Glomerular endothelial cell (primary cell): ENCODE data around the gene PLEKHG7. TPM values are rescaled to one million over a fixed set of nuclear protein-coding genes. Genes with fewer than 3 reads are reported as not detected.
A peak's percentile ranks its signal among the peaks of the same experiment; 100 is the strongest.

Experiments
- DNase-seq: peaks from one replicate; pipeline ENCODE4 v3.0.0-alpha.2; 2011; ENCODE audit warnings: low read depth, low spot score; ENCODE audit errors: extremely low read depth
- total RNA-seq: library from RNA; depleted of rRNA; stranded (reverse); fragments of >200 nt; gene quantifications from 2 replicates; pipeline ENCODE4 v1.2.3, GENCODE V29; 2015

The PLEKHG7 gene
- total RNA-seq, 1 donor from 2014 or later: not detected

GRCh38 chr12:92707926-92708325 is 5.1 kb downstream of the PLEKHG7 start:
- no peak for DNase-seq

DNA sequence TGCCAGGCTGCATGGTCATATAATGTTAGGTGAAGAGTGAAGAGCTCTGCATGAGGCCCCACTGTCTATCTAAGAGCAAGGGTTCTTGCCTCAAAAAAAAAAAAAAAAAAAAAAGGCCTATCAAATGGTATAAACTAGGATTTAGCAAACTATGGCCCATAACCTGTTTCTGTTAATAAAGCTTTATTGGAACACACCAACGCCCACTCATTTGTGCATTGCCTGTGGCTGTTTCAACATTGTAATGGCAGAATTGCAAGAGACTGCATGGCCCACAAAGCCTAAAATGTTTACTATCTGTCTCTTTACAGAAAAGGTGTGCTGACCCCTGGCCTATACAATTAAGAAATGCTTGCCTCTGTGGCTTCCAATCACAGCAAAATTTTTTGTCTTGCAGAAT is 12.8 kb downstream of the PLEKHG7 start:
- DNase-seq: no peak

DNA sequence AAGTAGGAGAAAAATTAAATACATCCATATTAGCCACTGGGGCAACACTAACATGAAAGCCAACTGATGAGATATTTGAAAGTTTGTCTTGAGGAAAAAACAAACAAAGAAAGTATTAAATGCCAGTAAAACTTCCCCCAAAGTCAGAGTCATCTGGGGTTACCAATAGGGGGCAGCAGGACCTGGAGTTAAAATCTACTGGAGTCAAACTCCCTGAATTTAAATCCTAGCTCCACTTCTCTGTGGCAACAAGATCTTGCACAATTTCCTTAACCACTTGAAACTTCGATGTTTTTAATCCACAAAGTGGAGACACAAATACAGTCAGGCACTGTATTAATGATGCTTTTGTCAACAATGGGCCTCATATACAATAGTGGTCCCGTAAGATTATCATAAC is 14.4 kb downstream of the PLEKHG7 start:
- DNase-seq: peak; percentile 45

GRCh38 chr12:92718483-92718990 is 15.7 kb downstream of the PLEKHG7 start:
- DNase-seq: no peak

DNA sequence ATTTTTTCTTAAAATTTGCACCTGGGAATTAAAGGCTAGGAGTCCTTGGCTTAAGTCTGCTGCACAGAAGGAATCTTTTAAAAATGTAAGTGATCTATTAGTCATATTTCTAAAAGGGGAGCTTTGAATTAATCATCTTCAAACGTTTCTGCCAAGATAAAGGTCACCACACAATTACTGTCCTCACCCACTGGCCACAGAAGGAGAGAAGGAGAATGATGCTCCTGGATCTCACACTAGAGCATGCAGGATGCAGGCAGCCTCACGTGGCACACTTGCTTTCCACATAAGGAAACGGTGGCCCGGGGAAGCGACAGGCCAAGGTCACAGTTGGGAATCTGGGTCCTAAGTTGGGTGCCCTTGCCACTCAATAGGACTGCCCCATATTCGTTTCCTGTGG is 16.9 kb downstream of the PLEKHG7 start:
- DNase-seq: no peak

DNA sequence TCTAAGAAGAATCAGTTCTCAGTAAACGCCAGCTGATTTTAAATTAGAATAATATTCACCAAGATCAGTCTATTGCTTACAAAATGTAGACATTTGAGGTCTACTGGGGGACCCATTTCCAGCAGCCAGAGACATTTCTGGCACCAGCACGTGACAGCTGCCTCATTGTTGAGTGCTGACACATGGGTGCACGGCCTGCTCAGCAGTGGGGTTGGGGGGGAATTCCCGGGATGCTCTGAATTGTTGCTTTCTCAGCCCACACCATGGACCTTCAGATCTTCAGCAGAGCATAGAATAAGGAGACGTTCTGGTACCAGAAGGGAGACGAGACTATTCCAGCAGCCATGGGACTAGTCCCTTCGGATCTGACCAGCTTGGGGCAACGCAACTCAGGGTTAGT is 18.3 kb downstream of the PLEKHG7 start:
- no peak for DNase-seq

DNA sequence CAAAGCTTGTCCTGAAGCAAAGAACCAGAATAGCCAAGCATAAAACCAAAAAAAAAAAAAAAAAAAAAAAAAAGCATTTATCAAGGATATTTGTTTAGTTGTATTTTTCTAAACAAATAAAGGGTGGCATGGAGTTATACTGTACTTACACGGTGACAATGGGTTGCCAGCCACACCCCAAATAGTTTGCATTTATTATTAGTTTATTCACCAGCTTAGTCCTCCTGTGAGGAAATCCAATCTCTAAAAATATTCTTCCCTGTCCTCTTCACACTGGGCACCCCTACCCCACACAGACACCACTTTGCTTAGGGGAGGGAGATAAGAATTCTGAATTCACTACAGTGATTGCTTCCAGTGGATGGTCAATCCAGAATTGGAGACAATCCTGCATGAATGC is 18.9 kb downstream of the PLEKHG7 start:
- no peak for DNase-seq

GRCh38 chr12:92722897-92723296 is 20.1 kb downstream of the PLEKHG7 start:
- DNase-seq: no peak

DNA sequence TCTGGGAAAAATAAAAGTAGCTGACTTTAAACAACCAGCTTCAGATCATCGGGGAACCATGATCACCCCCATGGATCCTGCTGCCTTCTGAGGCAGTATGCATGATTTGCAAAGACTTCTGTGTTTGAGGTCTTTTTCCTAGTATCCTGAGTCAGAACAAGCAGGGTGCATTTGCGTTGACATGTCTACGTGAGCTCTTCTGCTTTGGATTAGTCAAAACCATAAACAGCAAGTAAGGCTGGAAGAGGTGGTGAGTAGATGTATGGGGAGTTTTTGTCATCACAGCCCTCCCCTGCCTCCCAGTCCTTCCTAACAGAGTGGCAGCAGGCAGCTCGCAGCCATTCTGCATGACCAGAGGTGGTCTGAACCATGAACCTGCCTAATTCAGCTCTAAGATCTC is 24.1 kb downstream of the PLEKHG7 start:
- no peak for DNase-seq

- DNase-seq: no peak
Measured at GRCh38 chr12:92729773-92730305, 27.1 kb downstream of the PLEKHG7 start.

DNA sequence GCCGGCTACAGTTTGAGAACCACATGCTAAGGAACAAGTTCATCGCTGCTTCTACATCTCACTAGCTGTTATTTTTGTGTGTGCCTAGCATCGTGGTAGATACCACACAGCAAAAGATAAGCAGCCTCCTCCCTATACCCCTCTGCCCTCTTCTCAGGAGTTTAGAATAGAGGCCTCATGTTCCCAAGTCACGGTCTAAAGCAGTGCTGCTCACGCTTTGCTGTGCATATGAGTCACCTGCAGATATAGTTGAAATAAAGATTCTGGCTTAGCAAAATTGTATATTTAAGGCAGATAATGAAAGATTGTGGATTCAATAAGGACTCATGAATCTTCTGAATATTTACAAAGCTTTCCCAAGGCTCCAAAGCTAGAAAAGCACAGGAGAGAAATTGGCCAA is 28.0 kb downstream of the PLEKHG7 start:
- DNase-seq: no peak

- no peak for DNase-seq
Measured at GRCh38 chr12:92732216-92732615, 29.4 kb downstream of the PLEKHG7 start.

GRCh38 chr12:92732716-92733115 is 29.9 kb downstream of the PLEKHG7 start:
- DNase-seq: no peak

GRCh38 chr12:92733181-92733580 is 30.4 kb downstream of the PLEKHG7 start:
- DNase-seq: no peak

DNA sequence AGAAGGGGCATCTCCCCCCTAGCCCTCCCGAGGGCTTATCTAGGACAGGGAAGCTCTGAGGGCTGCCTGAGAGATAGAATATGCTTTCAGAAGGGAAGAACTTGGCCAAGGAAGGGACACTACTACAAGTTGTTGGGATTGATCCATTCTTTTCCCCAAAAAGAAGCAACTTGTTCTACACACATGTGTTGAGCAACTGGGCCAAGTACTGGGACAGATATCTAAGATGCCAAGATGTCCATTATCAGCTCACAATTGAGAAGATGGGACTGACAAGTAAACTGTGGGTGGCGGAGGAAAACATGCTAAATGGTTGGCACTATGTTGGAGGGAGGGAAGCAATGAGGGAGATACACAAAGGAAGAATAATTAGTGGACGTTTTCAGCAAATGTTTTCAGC is 30.9 kb downstream of the PLEKHG7 start:
- no peak for DNase-seq

DNA sequence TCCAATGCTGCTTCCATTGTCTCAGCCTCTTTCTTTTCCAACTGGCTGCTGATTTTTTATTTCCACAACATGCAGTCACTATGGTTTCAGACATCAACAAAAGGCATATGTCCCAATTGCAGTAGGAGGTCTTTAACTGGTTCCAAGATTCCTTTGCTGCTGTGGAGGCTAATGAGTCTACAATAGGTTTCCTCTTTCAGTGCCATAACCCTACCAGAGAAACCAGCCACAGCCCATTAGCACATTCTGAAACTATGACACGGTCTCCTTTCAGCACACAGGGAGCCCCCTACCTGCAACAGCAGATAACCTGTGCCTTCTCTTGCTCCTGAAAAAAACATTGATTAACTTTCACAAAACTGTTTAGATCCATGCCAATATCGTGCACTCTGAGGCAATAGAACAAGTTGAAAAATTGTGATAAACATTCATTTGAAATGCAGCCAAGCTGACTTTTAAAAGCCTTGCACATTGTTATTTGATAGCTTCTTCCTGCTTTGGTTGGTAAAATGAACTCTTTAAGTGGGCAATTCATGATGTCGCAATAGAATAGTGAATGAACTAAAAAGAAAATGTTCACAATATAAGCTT is 32.4 kb downstream of the PLEKHG7 start:
- DNase-seq: no peak

DNA sequence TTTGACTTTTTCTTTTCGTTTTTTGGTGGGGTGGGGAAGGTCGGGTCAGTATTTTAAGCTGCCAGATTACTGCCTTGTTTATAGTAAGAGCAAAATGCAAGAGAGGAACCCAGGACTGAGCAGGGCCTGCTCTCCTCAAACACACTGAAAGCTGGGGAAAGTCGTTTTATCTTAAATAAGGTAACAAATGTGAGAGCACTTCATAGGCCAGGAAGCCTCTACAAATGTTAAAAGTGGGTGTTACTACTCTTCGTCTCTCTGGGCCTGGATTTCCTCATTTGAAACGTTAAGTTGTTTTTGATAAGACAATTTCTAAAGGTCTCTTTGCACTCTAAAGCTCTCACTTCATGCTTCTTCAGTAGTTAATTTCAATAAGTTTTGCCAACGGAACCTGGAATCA is 33.8 kb downstream of the PLEKHG7 start:
- no peak for DNase-seq

DNA sequence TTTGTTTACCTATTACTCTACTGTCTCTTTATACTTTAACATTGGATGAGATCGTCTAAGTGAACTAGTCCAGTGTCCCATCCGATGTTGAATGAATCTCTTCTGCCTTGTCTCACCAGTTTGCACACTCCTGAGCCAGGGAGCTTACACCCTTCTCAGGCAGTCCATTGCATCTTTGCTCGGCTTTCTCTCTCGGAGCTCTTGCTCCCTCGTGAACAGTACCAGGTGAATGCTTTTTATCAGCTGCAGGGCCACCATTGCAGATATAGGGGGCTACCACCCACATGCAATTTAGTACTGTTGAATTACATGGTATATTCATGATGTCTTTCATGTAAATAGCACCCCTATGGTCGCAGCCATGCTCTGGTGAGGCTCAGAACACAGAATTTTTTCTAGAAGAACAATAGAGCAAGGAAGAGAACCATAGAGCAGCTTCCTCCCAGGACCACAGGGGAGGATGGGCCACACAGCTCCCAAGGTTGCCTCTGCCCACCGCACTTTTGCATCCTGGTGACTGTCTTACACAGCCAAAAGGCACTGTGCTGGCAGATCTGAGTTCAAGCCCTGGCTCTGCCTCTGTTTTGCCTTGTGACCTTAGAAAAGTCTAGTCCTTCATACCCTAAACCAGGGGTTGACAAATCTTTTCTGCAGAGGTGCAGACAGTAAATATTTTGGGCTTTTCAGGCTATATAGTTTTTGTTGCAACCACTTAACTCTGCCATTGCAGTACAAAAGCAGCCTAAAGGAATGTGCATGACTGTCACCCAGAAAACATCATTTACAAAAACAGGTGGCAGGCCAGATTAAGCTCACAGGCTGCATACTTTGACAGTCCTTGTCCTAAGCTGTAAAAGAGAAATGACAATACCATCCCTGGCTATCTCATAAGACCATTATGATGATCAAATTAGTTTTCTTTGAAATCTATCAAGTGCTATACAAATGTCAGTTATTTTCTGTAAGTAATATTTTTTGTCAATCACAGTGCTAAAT is 35.4 kb downstream of the PLEKHG7 start:
- no peak for DNase-seq

DNA sequence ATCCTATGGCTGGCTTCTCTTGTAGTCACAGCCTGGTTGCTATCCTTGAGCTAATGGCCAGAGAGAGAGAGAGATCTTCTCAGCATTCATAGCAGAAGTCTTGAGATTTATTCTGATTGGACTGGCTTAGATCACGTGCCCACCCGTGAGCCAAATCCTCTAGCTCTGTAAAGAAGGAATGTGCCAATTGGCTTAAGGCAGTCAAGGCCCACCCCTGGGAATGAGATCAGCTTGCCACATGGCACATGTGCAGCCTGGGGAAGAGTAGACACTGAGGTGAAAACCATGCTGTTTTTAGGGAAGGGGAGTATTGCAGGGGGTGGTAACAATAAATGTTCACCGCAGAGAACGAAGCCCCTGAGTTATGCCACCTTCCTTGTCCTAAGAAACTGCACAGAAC is 36.3 kb downstream of the PLEKHG7 start:
- DNase-seq: no peak

GRCh38 chr12:92740411-92740810 is 37.6 kb downstream of the PLEKHG7 start:
- no peak for DNase-seq

- DNase-seq: no peak
Measured at GRCh38 chr12:92743026-92743425, 40.2 kb downstream of the PLEKHG7 start.
